HepG2 (cell line): Measurements from ENCODE around the gene UBC. TPM values are rescaled to one million over a fixed set of nuclear protein-coding genes. Genes with fewer than 3 reads are reported as not detected.

Source experiments
- FOXJ3 ChIP-seq: sonication (generic); formaldehyde crosslinking; IDR thresholded peaks from 2 replicates; pipeline ENCODE4 v1.4.0; 2020; ENCODE audit warnings: missing genetic modification reagents, mild to moderate bottlenecking, borderline replicate concordance
- HNF1A ChIP-seq, 2 experiments: sonication (generic) in 1 of 2; formaldehyde crosslinking in 1 of 2; IDR thresholded peaks; 2 replicates each; pipeline versions ENCODE4 v1.4.0 to v1.6.1; 2016 to 2020; ENCODE audit warnings: borderline replicate concordance in 1 of 2, low read depth in 1 of 2, mild to moderate bottlenecking in 1 of 2, missing genetic modification reagents in 1 of 2
- MLX ChIP-seq: IDR thresholded peaks from 2 replicates; pipeline ENCODE4 v1.6.1; 2016
- PAWR ChIP-seq: sonication (generic); formaldehyde crosslinking; IDR thresholded peaks from 2 replicates; pipeline ENCODE4 v1.4.0; 2020; ENCODE audit warnings: missing genetic modification reagents, mild to moderate bottlenecking, borderline replicate concordance
- ZBTB26 ChIP-seq: IDR thresholded peaks from 2 replicates; pipeline ENCODE4 v1.6.1; 2016; ENCODE audit warnings: missing compliant biosample characterization, missing genetic modification reagents, borderline replicate concordance
- ZNF138 ChIP-seq: sonication (generic); formaldehyde crosslinking; IDR thresholded peaks from 2 replicates; pipeline ENCODE4 v1.5.0; 2020; ENCODE audit warnings: mild to moderate bottlenecking, low read depth, missing genetic modification reagents
- ZNF335 ChIP-seq: sonication (generic); formaldehyde crosslinking; IDR thresholded peaks from 2 replicates; pipeline ENCODE4 v1.4.0; 2020; ENCODE audit warnings: missing genetic modification reagents
- ZNF83 ChIP-seq: sonication (generic); formaldehyde crosslinking; IDR thresholded peaks from 2 replicates; pipeline ENCODE4 v1.4.0; 2020; ENCODE audit warnings: missing genetic modification reagents, mild to moderate bottlenecking, borderline replicate concordance
- polyA plus RNA-seq, 8 experiments: library from polyadenylated mRNA; depleted of rRNA in 3 of 8; stranded (reverse) in 7 of 8; unstranded in 1 of 8; fragments of >200 nt; fragmentation: Illumina TruSeq in 4 of 8; extraction: Trizol in 4 of 8; gene quantifications; 2 replicates each; pipeline versions ENCODE4 v1.2.1 to v1.2.3, GENCODE V29; 2011 to 2016; ENCODE audit warnings: low read depth in 4 of 8, missing spikeins in 1 of 8, mixed read lengths in 1 of 8; ENCODE audit not compliant: insufficient read depth in 1 of 8
- total RNA-seq, 5 experiments: library from RNA; depleted of rRNA; stranded (reverse); fragments of >200 nt; fragmentation: Illumina TruSeq; extraction: Trizol; gene quantifications; 2 replicates each; pipeline ENCODE4 v1.2.3, GENCODE V29; 2016; ENCODE audit warnings: low read depth in 1 of 5
- TF ChIP-seq, protein P1 (sequence below): sonication (generic); formaldehyde crosslinking; IDR thresholded peaks from one replicate; pipeline ENCODE4 v1.5.1; 2020; ENCODE audit warnings: mild to moderate bottlenecking, missing genetic modification reagents; ENCODE audit errors: not compliant biosample characterization

UBC gene
- total and polyA plus RNA-seq, 2 of the 13 experiments (the other 11 are each of a cell fraction or from before 2014, with no cell fraction given): 805 to 1,432 TPM

GRCh38 chr12:124863416-124864325 lies 50.8 kb downstream of the UBC start, which contains the start of gene SCARB1 (continued):
- TF ChIP-seq HNF1A (IDR thresholded peaks at IDR 0.05; ENCODE audit: low read depth) (no peak), HNF1A (CRISPR knock-in tag; IDR thresholded peaks at IDR 0.05; ENCODE audit: borderline replicate concordance) (no peak), PAWR (CRISPR knock-in tag) (0 out of 2 replicates have a peak, but pooled peaks have one; percentile 40), FOXJ3 (CRISPR knock-in tag) (no peak), MLX (CRISPR knock-in tag) (no peak), ZNF138 (CRISPR knock-in tag) (no peak), ZNF83 (peak; percentile 64; the same call in 1 of the 2 replicates), ZNF335 (CRISPR knock-in tag) (no peak), ZBTB26 (no peak)
- TF ChIP-seq, protein P1, sequence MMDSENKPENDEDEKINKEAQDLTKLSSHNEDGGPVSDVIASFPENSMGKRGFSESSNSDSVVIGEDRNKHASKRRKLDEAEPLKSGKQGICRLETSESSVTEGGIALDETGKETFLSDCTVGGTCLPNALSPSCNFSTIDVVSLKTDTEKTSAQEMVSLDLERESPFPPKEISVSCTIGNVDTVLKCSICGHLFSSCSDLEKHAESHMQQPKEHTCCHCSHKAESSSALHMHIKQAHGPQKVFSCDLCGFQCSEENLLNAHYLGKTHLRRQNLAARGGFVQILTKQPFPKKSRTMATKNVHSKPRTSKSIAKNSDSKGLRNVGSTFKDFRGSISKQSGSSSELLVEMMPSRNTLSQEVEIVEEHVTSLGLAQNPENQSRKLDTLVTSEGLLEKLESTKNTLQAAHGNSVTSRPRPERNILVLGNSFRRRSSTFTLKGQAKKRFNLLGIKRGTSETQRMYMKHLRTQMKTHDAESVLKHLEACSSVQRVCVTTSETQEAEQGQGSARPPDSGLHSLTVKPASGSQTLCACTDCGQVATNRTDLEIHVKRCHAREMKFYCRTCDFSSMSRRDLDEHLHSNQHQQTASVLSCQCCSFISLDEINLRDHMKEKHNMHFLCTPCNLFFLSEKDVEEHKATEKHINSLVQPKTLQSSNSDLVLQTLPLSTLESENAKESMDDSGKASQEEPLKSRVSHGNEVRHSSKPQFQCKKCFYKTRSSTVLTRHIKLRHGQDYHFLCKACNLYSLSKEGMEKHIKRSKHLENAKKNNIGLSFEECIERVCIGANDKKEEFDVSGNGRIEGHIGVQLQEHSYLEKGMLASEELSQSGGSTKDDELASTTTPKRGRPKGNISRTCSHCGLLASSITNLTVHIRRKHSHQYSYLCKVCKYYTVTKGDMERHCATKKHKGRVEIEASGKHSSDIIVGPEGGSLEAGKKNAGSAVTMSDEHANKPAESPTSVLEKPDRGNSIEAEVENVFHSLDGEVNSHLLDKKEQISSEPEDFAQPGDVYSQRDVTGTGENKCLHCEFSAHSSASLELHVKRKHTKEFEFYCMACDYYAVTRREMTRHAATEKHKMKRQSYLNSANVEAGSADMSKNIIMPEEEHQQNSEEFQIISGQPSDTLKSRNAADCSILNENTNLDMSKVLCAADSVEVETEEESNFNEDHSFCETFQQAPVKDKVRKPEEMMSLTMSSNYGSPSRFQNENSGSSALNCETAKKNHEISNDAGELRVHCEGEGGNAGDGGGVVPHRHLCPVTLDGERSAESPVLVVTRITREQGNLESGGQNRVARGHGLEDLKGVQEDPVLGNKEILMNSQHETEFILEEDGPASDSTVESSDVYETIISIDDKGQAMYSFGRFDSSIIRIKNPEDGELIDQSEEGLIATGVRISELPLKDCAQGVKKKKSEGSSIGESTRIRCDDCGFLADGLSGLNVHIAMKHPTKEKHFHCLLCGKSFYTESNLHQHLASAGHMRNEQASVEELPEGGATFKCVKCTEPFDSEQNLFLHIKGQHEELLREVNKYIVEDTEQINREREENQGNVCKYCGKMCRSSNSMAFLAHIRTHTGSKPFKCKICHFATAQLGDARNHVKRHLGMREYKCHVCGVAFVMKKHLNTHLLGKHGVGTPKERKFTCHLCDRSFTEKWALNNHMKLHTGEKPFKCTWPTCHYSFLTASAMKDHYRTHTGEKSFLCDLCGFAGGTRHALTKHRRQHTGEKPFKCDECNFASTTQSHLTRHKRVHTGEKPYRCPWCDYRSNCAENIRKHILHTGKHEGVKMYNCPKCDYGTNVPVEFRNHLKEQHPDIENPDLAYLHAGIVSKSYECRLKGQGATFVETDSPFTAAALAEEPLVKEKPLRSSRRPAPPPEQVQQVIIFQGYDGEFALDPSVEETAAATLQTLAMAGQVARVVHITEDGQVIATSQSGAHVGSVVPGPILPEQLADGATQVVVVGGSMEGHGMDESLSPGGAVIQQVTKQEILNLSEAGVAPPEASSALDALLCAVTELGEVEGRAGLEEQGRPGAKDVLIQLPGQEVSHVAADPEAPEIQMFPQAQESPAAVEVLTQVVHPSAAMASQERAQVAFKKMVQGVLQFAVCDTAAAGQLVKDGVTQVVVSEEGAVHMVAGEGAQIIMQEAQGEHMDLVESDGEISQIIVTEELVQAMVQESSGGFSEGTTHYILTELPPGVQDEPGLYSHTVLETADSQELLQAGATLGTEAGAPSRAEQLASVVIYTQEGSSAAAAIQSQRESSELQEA (CRISPR knock-in tag): no peak
